Measurements from ENCODE around the gene CLEC18B.
"Not testable (repeated sequence)": the region's sequence is repeated elsewhere in the genome, so short reads cannot be mapped to it uniquely, and the experiment has no call there.

CLEC18B gene

GRCh38 chr16:74420612-74421481 is at the start of gene CLEC18B:
TSS of gene CLEC18B (minus strand) at chr16:74421478. CDS start at chr16:74421270, 208 bp downstream.
- not testable (repeated sequence) for DNase-seq

- no peak for DNase-seq
These were observed 48.7 kb upstream of the CLEC18B start for GRCh38 chr16:74469946-74470478.

- no peak for DNase-seq
These were observed 47.7 kb upstream of the CLEC18B start for GRCh38 chr16:74468807-74469525.

- no peak for DNase-seq
These were observed 45.6 kb upstream of the CLEC18B start for GRCh38 chr16:74466872-74467271.

DNA sequence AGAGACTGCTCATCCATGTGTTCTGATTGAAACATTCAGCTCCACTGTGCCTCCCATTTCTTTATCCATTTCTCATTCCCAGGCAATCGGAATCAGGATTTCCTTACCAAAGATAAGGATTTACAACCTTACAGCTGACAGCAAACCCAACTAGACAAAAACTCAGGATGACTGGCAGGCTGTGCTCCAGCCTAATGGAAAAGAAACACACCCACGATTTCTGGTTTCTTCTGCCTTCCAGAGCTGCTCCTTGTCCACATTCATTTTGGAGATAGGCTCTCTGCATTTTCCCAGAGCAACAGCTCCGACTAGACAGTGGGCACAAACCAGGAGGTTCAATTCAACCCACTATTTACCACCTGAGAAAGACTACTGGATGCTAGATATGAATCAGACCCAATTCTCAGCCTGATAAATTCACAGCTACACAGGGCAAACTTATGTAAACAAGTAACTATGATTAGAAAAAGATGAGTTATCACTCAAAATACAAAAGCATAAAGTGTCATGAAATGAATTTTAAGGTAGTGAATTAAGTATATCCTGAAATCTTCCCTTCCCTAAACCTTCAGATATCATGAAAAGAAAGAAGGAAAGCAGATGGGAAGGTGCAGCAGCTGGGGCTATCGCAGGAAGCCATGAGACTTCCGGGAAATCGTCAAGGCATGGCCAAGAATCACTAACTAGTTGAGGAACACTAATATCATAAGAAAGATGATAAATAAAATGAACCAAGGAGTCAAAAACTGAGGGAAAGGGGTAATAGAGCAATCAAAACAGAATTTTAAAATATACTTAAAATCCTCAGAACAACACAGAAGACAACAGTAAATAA is 44.8 kb upstream of the CLEC18B start:
- DNase-seq: no peak

- no peak for DNase-seq
These were observed 44.0 kb upstream of the CLEC18B start for GRCh38 chr16:74465281-74465680.

GRCh38 chr16:74463888-74464287 is 42.6 kb upstream of the CLEC18B start:
- DNase-seq: no peak

DNA sequence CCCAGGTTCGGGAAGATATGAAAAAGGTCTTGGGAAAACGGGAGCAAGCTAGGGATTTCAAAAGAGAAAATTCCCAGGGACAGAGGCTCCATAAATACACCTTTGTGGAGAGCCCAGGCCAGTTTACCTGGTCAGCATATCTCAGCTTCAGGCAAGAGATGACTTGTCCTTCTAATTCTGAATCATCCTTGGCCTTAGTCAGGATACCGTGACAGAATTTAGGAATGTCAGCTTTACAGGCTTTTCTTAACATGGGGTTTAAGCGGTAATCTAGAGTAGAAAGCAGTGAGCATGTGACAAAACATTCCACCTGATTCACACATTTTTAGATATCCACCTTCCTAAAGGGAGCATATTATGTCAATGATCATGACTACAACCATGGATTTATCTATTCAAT is 41.1 kb upstream of the CLEC18B start:
- no peak for DNase-seq

- DNase-seq: no peak
These were observed 40.5 kb upstream of the CLEC18B start for GRCh38 chr16:74461826-74462225.

DNA sequence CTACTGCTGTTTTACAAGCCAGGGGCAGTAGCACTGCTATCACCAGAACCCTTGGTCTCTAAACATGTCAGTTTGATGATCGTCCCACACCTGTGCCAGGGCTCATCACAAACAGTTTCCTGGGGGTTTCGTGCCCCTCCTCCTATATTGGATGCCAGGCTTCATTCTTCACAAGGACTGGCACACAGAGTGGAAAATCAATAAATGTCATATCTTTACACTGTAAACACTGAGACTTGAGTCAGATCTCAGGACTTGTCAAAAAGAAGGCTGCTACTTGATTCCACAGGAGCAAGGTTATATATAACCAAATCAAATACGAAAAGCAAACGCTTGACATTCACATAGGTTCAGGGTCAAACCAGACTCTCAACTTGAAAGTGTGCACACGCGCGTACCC is 39.3 kb upstream of the CLEC18B start:
- DNase-seq: no peak

- no peak for DNase-seq
These were observed 35.0 kb upstream of the CLEC18B start for GRCh38 chr16:74456290-74456625.

DNA sequence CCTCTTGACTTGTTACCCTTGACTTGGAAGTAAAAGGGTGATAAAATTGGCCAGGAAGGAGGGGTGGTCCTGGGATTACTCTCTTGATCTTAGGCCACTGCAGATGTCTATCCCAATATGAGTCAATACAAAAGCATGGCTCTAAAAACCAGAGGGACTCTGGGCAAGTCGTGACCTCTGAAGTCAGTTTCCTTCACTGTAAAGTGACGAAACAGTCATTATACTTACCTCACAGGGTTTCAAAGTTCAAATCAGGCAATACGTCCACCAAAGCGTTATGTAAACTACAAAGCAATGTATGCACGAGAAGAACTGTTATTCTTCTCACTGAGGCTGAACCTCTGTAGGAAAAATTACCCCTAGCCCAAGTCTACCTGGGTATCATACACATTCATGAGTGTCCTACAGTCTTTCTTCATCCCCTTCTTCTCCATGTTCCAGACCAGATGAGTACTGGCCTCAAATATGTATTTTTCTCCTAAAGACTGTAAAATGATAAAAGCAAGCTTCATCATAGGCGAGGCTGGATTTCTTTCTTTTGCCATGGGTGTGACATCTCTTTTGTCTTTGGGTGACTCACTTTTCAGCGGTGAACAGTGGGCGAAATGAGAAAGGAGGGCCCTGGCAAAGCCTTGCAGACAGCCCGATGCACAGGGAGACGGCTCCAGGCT is 34.5 kb upstream of the CLEC18B start:
- no peak for DNase-seq

DNA sequence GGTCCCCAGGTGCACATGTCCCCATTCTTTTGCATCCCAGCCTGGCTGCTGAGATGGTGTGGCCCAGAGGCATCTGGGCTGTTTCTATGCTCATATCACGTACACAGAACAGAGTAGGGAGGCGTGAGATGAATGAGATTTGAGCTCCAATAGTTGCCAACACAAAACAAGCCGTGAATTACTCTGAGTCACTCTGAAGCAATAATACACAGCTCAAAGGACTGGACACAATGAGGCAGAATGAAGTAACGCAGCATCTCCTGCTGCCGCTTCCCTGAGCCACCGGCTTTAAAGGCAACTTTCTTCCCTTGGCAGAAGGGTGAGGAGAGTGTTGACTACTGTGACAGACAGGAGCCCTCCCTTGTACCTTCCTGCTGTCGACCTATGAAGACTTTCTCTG is 33.9 kb upstream of the CLEC18B start:
- no peak for DNase-seq

DNA sequence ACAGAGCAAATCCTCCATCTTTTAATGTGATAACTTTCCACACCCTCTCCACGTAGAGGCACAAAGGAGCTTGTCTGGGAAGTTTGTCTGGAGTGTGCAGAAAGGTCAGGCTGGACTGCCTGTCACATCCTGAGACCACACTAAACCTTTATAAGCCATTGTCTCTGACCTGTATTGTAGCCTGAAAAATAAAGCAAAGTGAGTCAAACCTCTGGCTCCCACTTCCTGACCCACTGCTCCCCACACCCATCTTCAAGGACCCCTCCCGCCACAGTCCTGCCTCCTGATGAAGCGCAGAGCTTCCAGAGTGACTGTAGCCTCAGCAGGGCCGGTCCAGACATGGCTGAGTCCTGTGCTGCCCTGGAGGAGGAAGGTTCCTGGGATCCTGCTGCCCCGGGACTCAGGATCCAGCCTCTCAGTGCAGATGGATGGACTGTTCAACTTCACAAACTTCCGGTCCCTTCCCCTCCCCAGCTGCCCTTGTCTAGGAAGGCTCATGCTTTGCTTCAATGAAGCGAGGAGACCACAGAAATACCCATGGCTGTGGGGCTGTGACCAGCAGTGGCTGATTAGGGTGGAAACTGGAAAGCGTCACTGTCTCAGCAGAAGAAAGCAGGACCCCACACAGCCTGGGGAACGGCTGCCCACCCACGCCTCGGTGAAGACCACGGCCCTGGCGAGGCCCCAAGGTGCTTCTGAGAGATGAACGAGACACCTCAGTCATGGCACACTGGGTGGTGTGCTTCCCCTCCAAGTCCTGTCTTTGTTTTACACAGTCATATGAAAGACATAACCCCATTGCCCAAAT is 30.9 kb upstream of the CLEC18B start:
- DNase-seq: no peak

- no peak for DNase-seq
These were observed 29.9 kb upstream of the CLEC18B start for GRCh38 chr16:74450967-74451760.

GRCh38 chr16:74450236-74450635 is 29.0 kb upstream of the CLEC18B start:
- DNase-seq: no peak

DNA sequence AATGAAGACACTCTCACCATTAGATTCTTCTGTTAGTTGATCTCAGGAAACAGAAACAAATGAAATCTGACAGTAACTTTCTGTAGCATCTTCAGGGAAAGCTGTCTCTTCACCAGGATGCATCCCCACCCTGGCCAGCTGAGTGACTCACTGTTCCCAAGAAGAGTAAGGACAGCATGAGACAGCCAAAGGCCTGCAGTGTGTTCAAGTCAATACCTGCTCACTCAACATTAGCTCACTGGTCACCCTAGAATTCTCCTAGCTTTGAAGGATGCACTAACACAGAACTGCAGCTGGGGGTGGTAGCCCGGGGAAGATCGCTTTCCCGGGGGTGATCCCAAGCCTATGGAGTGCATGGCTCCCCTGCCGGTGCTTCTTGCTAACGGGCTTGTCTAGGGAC is 28.2 kb upstream of the CLEC18B start:
- peak in 1 of 2 donors; percentile 19 for DNase-seq

DNA sequence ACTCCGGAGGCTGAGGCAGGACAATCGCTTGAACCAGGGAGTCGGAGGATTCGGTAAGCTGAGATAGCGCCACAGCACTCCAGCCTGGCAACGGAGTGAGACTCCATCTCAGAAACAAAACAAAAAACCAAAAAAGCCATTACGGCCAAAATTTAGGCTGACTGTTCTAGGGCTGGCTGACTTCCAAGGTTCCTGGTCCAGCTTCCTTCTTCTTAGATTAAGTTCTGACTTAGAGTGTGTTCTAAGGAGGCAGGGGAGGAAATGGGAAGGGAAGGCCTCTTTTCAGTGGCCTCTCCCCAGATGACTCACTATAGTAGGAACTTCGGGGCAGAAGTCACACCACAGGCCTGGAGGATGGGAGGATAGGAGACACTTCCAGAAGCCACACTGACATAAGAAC is 27.7 kb upstream of the CLEC18B start:
- peak in 1 of 2 donors; percentile 16 for DNase-seq

- no peak for DNase-seq
These were observed 26.3 kb upstream of the CLEC18B start for GRCh38 chr16:74447578-74447977.

- no peak for DNase-seq
These were observed 25.6 kb upstream of the CLEC18B start for GRCh38 chr16:74446866-74447265.

Data from CD4-positive, alpha-beta T cell treated with Interleukin-4 for 1 hour (primary cell).